ENCODE results near the gene MGAT5B. TPM values are rescaled to one million over a fixed set of nuclear protein-coding genes. Genes with fewer than 3 reads are reported as not detected.
A peak's percentile ranks its signal among the peaks of the same experiment; 100 is the strongest.

The MGAT5B gene
- total RNA-seq, 1 donor from 2014 or later = not detected

GRCh38 chr17:76893623-76894334 is 25.6 kb downstream of the MGAT5B start:
- DNase-seq (ENCODE audit: missing footprints) (no peak), ATAC-seq (no peak)
- intact Hi-C loops (cut with DNase I) = no loop called here

GRCh38 chr17:76894842-76895241 is 26.6 kb downstream of the MGAT5B start:
- DNase-seq (ENCODE audit: missing footprints) (no peak), ATAC-seq (no peak)
- intact Hi-C loops (cut with DNase I) = no loop called here

- intact Hi-C loops (cut with DNase I) = no loop called here
- DNase-seq (ENCODE audit: missing footprints) = no peak
- ATAC-seq = no peak
Measured at GRCh38 chr17:76897023-76897422, 28.8 kb downstream of the MGAT5B start.

- ATAC-seq (no peak), DNase-seq (ENCODE audit: missing footprints) (no peak)
- intact Hi-C loops (cut with DNase I) = no loop called here
Measured at GRCh38 chr17:76899414-76899813, 31.2 kb downstream of the MGAT5B start.

GRCh38 chr17:76900723-76901122 is 32.5 kb downstream of the MGAT5B start:
- ATAC-seq (no peak), DNase-seq (ENCODE audit: missing footprints) (no peak)
- intact Hi-C loops (cut with DNase I) = no loop called here

GRCh38 chr17:76901542-76902197 is 33.5 kb downstream of the MGAT5B start:
- ATAC-seq (no peak), DNase-seq (ENCODE audit: missing footprints) (no peak)
- intact Hi-C loops (cut with DNase I) = no loop called here

GRCh38 chr17:76902476-76902875 is 34.3 kb downstream of the MGAT5B start:
- intact Hi-C loops (cut with DNase I) = no loop called here
- no peak for ATAC-seq

GRCh38 chr17:76903631-76904030 is 35.4 kb downstream of the MGAT5B start:
- no peak for ATAC-seq
- intact Hi-C loops (cut with DNase I) = no loop called here
- DNase-seq (ENCODE audit: missing footprints) = no peak

More at GRCh38 chr17:76902476-76902875, 34.3 kb downstream of the MGAT5B start:
- no peak for DNase-seq (ENCODE audit: missing footprints)

GRCh38 chr17:76904116-76904515 is 35.9 kb downstream of the MGAT5B start:
- DNase-seq (ENCODE audit: missing footprints) (no peak), ATAC-seq (no peak)
- intact Hi-C loops (cut with DNase I) = no loop called here

- DNase-seq (ENCODE audit: missing footprints) = no peak
- ATAC-seq = no peak
- intact Hi-C loops (cut with DNase I) = no loop called here
Measured at GRCh38 chr17:76905036-76905435, 36.8 kb downstream of the MGAT5B start.

GRCh38 chr17:76905836-76906235 is 37.6 kb downstream of the MGAT5B start:
- DNase-seq (ENCODE audit: missing footprints) (no peak), ATAC-seq (no peak)
- intact Hi-C loops (cut with DNase I) = no loop called here

GRCh38 chr17:76906463-76906862 is 38.3 kb downstream of the MGAT5B start:
- no peak for DNase-seq (ENCODE audit: missing footprints)
- intact Hi-C loops (cut with DNase I) = no loop called here
- no peak for ATAC-seq

- DNase-seq (ENCODE audit: missing footprints) (no peak), ATAC-seq (no peak)
- intact Hi-C loops (cut with DNase I) = no loop called here
Measured at GRCh38 chr17:76907352-76907751, 39.1 kb downstream of the MGAT5B start.

- peak; percentile 20 for ATAC-seq
- intact Hi-C loops (cut with DNase I) = no loop called here
- no peak for DNase-seq (ENCODE audit: missing footprints)
Measured at GRCh38 chr17:76909971-76910760, 42.0 kb downstream of the MGAT5B start.

GRCh38 chr17:76911299-76912017 is 43.3 kb downstream of the MGAT5B start:
- DNase-seq (ENCODE audit: missing footprints) (no peak), ATAC-seq (no peak)
- intact Hi-C loops (cut with DNase I) = no loop called here

- ATAC-seq (no peak), DNase-seq (ENCODE audit: missing footprints) (no peak)
- intact Hi-C loops (cut with DNase I) = no loop called here
Measured at GRCh38 chr17:76912421-76913164, 44.4 kb downstream of the MGAT5B start.

GRCh38 chr17:76914937-76915336 is 46.7 kb downstream of the MGAT5B start:
- no peak for DNase-seq (ENCODE audit: missing footprints)
- no peak for ATAC-seq
- intact Hi-C loops (cut with DNase I) = no loop called here

- DNase-seq (ENCODE audit: missing footprints) (no peak), ATAC-seq (no peak)
- intact Hi-C loops (cut with DNase I) = no loop called here
Measured at GRCh38 chr17:76915840-76916510, 47.8 kb downstream of the MGAT5B start.

Data from Right ventricle myocardium inferior (tissue), 1 donor.